ENCODE results near the gene MAPK7. TPM values are rescaled to one million over a fixed set of nuclear protein-coding genes. Genes with fewer than 3 reads are reported as not detected.
A peak's percentile ranks its signal among the peaks of the same experiment; 100 is the strongest.

Gene MAPK7
- total and polyA plus RNA-seq, 10 of the 15 experiments (the other 5 are each of a cell fraction or from before 2014, with no cell fraction given), result 0.37 to 13.5 (median 5.6) TPM

DNA sequence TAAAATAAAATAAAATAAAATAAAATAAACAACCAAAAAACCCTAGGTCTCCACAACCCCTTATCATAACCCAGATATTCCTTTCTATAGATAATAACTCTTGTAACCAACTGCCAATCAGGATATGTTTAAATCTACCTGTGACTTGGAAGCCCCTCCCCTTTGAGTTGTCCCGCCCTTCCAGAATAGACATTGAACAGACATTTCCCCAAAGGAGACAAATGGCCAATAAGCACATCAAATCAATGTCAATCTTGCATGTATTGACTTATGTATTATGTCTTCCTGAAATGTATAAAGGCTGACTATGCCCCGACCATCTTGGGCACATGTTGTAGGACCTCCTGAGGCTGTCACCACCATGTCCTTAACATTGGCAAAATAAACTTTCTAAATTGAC lies 1.5 kb upstream of the MAPK7 start:
- intact Hi-C loops (cut with micrococcal nuclease; ENCODE audit: unreplicated experiment), result loop anchor here (5.0 kb wide), 1 partner anchor 85 kb away; no protein-coding TSS in a partner anchor
- ChIA-PET POLR2A (interaction anchor here (1.6 kb wide), 1 partner anchor 85 kb away, joined by 5 read pairs; no protein-coding TSS in a partner anchor), CTCF (interaction anchor here (0.9 to 1.9 kb wide), 5 partner anchors 14 to 1404 kb away, joined by 3 to 39 read pairs (median 4); partner anchors contain the start of genes B9D1, DRC3 and TOM1L2), RAD21 (ENCODE audit: unreplicated experiment) (interaction anchor here (1.8 to 1.9 kb wide), 3 partner anchors 15 to 71 kb away, joined by 10 to 21 read pairs (median 14); partner anchors contain the start of gene B9D1), SMC1A (ENCODE audit: uncharacterized antibody, unreplicated experiment) (interaction anchor here (1.5 to 1.8 kb wide), 3 partner anchors 10 to 14 kb away, joined by 4 to 10 read pairs (median 6); partner anchors contain the start of gene B9D1)
- WGBS (ENCODE audit: insufficient coverage, insufficient replicate concordance, low lambda C conversion rate, missing lambda C conversion rate), result 44% methylated on average over 2 of the region's 2 CpGs
- no TSS peak for BruUV-seq (replicated peaks)
- peak overlapping the region; percentile 84 for H3K4me3 ChIP-seq
- in situ Hi-C loops (cut with MboI), result no loop called here
- peak overlapping the region; percentile 93 for H3K9ac ChIP-seq (ENCODE audit: control insufficient read depth, insufficient read depth, low read length)
- peaks cover 4% of the 10 kb centered on the region for H3K79me2 ChIP-seq (ENCODE audit: control insufficient read depth, insufficient read depth, low read length)
- ATAC-seq, result no peak
- no peaks in the 10 kb centered on the region for H3K9me3 ChIP-seq (replicated peaks; ENCODE audit: control insufficient read depth, insufficient read depth, low read length)
- peak overlapping the region; percentile 100 for H2AFZ ChIP-seq (ENCODE audit: control insufficient read depth, low read depth, low read length)
- H3K27me3 ChIP-seq (replicated peaks in 1 of 2; ENCODE audit: control insufficient read depth in 2 of 2, insufficient read depth in 2 of 2, low read length in 1 of 2), result no peaks in the 10 kb centered on the region
- H3K4me1 ChIP-seq (ENCODE audit: control insufficient read depth, insufficient read depth, low read length), result peaks cover 6% of the 10 kb centered on the region
- peak overlapping the region; percentile 51 for H3K4me2 ChIP-seq (ENCODE audit: control insufficient read depth, insufficient read depth)
- FAIRE-seq, result no peak
- no peak for TF ChIP-seq FOXM1 (IDR thresholded peaks at IDR 0.05; ENCODE audit: low read depth, low read length)
- peak; percentile 71 for TF ChIP-seq PKNOX1 (IDR thresholded peaks at IDR 0.05)
- peaks cover 4 to 18% of the 10 kb centered on the region in 2 experiments for H3K36me3 ChIP-seq (ENCODE audit: control insufficient read depth in 2 of 2, insufficient read depth in 2 of 2, low read length in 1 of 2)
- H3K27ac ChIP-seq (ENCODE audit: control insufficient read depth, insufficient read depth), result peak overlapping the region; percentile 93
- H4K20me1 ChIP-seq (ENCODE audit: control insufficient read depth, insufficient read depth), result no peaks in the 10 kb centered on the region
- DNase-seq (ENCODE audit: low read depth, low spot score), result no peak
